Measurements from ENCODE around the gene ARVCF. TPM values are rescaled to one million over a fixed set of nuclear protein-coding genes. Genes with fewer than 3 reads are reported as not detected.

Gene ARVCF
- total and polyA plus RNA-seq, 9 of the 15 experiments (the other 6 are each of a cell fraction or from before 2014, with no cell fraction given), result 0.03 to 97.4 (median 15.6) TPM

- TF ChIP-seq BCLAF1 (IDR thresholded peaks at IDR 0.05; ENCODE audit: borderline replicate concordance in 1 of 2, control insufficient read depth in 1 of 2, low read depth in 2 of 2, low read length in 1 of 2) (no peak), U2AF1 (optimal IDR thresholded peaks at IDR 0.05; ENCODE audit: low read depth, low read length) (no peak), ZNF311 (CRISPR knock-in tag; IDR thresholded peaks at IDR 0.05) (no peak), ZNF133 (CRISPR knock-in tag; IDR thresholded peaks at IDR 0.05) (no peak), CAMTA2 (CRISPR knock-in tag; conservative IDR thresholded peaks at IDR 0.05) (no peak), BDP1 (IDR thresholded peaks at IDR 0.05; ENCODE audit: insufficient read depth, insufficient read length) (no peak), NFIX (CRISPR knock-in tag; IDR thresholded peaks at IDR 0.05; ENCODE audit: low read depth) (no peak), FOXA1 (IDR thresholded peaks at IDR 0.05; ENCODE audit: borderline replicate concordance) (no peak), NEUROD1 (IDR thresholded peaks at IDR 0.05; ENCODE audit: borderline replicate concordance, low read depth, low read length, partially characterized antibody) (no peak), RAD51 (IDR thresholded peaks at IDR 0.05; ENCODE audit: borderline replicate concordance, low read depth) (no peak; the same call in 1 of the 2 replicates), MED1 (CRISPR knock-in tag; IDR thresholded peaks at IDR 0.05; ENCODE audit: borderline replicate concordance) (no peak)
- TF ChIP-seq, protein P1, sequence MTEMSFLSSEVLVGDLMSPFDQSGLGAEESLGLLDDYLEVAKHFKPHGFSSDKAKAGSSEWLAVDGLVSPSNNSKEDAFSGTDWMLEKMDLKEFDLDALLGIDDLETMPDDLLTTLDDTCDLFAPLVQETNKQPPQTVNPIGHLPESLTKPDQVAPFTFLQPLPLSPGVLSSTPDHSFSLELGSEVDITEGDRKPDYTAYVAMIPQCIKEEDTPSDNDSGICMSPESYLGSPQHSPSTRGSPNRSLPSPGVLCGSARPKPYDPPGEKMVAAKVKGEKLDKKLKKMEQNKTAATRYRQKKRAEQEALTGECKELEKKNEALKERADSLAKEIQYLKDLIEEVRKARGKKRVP (CRISPR knock-in tag; IDR thresholded peaks at IDR 0.05), result no peak
- TF ChIP-seq, protein P2, sequence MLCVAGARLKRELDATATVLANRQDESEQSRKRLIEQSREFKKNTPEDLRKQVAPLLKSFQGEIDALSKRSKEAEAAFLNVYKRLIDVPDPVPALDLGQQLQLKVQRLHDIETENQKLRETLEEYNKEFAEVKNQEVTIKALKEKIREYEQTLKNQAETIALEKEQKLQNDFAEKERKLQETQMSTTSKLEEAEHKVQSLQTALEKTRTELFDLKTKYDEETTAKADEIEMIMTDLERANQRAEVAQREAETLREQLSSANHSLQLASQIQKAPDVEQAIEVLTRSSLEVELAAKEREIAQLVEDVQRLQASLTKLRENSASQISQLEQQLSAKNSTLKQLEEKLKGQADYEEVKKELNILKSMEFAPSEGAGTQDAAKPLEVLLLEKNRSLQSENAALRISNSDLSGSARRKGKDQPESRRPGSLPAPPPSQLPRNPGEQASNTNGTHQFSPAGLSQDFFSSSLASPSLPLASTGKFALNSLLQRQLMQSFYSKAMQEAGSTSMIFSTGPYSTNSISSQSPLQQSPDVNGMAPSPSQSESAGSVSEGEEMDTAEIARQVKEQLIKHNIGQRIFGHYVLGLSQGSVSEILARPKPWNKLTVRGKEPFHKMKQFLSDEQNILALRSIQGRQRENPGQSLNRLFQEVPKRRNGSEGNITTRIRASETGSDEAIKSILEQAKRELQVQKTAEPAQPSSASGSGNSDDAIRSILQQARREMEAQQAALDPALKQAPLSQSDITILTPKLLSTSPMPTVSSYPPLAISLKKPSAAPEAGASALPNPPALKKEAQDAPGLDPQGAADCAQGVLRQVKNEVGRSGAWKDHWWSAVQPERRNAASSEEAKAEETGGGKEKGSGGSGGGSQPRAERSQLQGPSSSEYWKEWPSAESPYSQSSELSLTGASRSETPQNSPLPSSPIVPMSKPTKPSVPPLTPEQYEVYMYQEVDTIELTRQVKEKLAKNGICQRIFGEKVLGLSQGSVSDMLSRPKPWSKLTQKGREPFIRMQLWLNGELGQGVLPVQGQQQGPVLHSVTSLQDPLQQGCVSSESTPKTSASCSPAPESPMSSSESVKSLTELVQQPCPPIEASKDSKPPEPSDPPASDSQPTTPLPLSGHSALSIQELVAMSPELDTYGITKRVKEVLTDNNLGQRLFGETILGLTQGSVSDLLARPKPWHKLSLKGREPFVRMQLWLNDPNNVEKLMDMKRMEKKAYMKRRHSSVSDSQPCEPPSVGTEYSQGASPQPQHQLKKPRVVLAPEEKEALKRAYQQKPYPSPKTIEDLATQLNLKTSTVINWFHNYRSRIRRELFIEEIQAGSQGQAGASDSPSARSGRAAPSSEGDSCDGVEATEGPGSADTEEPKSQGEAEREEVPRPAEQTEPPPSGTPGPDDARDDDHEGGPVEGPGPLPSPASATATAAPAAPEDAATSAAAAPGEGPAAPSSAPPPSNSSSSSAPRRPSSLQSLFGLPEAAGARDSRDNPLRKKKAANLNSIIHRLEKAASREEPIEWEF (CRISPR knock-in tag; IDR thresholded peaks at IDR 0.05), result 0 out of 2 replicates have a peak, but pooled peaks have one; percentile 27
- TF ChIP-seq, protein P3, sequence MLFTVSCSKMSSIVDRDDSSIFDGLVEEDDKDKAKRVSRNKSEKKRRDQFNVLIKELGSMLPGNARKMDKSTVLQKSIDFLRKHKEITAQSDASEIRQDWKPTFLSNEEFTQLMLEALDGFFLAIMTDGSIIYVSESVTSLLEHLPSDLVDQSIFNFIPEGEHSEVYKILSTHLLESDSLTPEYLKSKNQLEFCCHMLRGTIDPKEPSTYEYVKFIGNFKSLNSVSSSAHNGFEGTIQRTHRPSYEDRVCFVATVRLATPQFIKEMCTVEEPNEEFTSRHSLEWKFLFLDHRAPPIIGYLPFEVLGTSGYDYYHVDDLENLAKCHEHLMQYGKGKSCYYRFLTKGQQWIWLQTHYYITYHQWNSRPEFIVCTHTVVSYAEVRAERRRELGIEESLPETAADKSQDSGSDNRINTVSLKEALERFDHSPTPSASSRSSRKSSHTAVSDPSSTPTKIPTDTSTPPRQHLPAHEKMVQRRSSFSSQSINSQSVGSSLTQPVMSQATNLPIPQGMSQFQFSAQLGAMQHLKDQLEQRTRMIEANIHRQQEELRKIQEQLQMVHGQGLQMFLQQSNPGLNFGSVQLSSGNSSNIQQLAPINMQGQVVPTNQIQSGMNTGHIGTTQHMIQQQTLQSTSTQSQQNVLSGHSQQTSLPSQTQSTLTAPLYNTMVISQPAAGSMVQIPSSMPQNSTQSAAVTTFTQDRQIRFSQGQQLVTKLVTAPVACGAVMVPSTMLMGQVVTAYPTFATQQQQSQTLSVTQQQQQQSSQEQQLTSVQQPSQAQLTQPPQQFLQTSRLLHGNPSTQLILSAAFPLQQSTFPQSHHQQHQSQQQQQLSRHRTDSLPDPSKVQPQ (CRISPR knock-in tag; IDR thresholded peaks at IDR 0.05; ENCODE audit: borderline replicate concordance), result no peak
These were observed 12.2 kb downstream of the ARVCF start (continued) for GRCh38 chr22:20004464-20004863.

Measured in K562 (cell line).